ENCODE results near the gene MRPL24. TPM values are rescaled to one million over a fixed set of nuclear protein-coding genes. Genes with fewer than 3 reads are reported as not detected.
A peak's percentile ranks its signal among the peaks of the same experiment; 100 is the strongest.

The MRPL24 gene
- total and polyA plus RNA-seq, 12 donors = 70.3 to 250 (median 88.1) TPM

DNA sequence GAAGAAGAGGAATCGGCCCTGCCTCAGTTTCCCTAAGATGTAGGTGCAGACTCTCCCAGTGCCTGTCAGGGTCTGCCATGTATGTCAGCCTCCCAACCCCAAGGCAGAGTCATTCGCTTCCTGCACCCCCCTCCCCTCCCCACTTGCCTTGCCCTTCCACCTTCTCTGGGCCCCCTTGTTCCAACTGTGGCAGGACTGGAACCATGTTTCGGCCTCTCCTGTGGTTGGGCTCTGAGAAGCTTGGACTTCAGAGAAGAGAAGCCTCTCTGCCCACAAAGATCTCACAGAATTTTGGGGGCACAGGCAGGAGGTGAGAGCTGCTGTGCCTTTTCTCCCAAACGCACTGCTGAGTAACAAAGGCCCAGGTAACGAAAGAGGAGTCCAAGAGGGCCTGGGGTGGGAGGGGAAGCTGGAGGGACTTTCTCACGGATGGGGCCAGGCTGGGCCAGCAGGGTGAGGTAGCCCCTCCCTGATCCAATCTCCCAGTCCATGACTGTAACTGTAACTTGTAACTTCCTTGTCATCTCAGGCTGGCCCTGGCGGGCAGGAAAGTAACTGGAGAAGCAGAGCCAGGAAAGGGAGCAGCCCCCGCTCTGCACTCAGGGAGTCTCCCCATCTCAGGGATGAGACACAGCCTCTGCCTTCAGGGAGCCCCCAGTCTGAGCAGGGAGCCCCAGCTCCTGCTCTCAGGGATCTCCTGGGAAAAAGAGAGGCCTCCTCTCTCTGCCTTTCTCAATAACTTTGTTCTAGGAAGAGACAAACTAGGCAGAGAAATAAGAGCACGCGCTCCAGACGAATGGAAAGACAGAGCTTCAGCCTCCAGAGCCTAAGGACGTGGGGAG, 46.8 kb downstream of the MRPL24 start:
- H3K4me1 ChIP-seq = peaks cover 0 to 25% (median 16%) of the 10 kb centered on the region in 9 donors
- WGBS, 2 donors = 82 to 85% methylated on average over 12 of the region's 12 CpGs
- intact Hi-C loops (cut with DNase I) = loop anchor here in 8 of 10 donors (10.0 kb wide), 5 partner anchors 59 to 231 kb away; partner anchors contain the start of genes NTRK1 (in 3 of the 8), INSRR (in 1 of the 8) and LRRC71 (in 1 of the 8)
- no peak overlapping the region for H3K27ac ChIP-seq
- H3K27me3 ChIP-seq = peaks cover 0 to 53% (median 38%) of the 10 kb centered on the region in 7 donors
- DNase-seq (no peak), ATAC-seq (no peak)
- H3K36me3 ChIP-seq = no peaks in the 10 kb centered on the region
- no peak for TF ChIP-seq CTCF (IDR thresholded peaks at IDR 0.05)
- no peak overlapping the region for H3K4me3 ChIP-seq
- no peaks in the 10 kb centered on the region for H3K9me3 ChIP-seq

GRCh38 chr1:156692925-156693847, 47.7 kb downstream of the MRPL24 start:
- no peaks in the 10 kb centered on the region for H3K9me3 ChIP-seq
- no peak for TF ChIP-seq CTCF (IDR thresholded peaks at IDR 0.05)
- DNase-seq (no peak), ATAC-seq (peak in 1 of 8 donors; percentile 11)
- peaks cover 0 to 26% (median 17%) of the 10 kb centered on the region in 9 donors for H3K4me1 ChIP-seq
- peaks cover 0 to 62% (median 40%) of the 10 kb centered on the region in 7 donors for H3K27me3 ChIP-seq
- intact Hi-C loops (cut with DNase I) = loop anchor here in 8 of 10 donors (10.0 kb wide), 5 partner anchors 58 to 232 kb away; partner anchors contain the start of genes NTRK1 (in 3 of the 8), INSRR (in 1 of the 8) and LRRC71 (in 1 of the 8)
- no peak overlapping the region for H3K27ac ChIP-seq
- 56 to 57% methylated on average over 16 of the region's 16 CpGs for WGBS, 2 donors
- no peak overlapping the region for H3K4me3 ChIP-seq
- no peaks in the 10 kb centered on the region for H3K36me3 ChIP-seq

- H3K36me3 ChIP-seq = no peaks in the 10 kb centered on the region
- intact Hi-C loops (cut with DNase I) = loop anchor here in 8 of 10 donors (10.0 kb wide), 5 partner anchors 58 to 232 kb away; partner anchors contain the start of genes NTRK1 (in 3 of the 8), INSRR (in 1 of the 8) and LRRC71 (in 1 of the 8)
These were observed 48.4 kb downstream of the MRPL24 start for GRCh38 chr1:156692441-156692924.

More at GRCh38 chr1:156692441-156692924, 48.4 kb downstream of the MRPL24 start:
- H3K4me3 ChIP-seq = no peak overlapping the region
- WGBS, 2 donors = 22 to 33% methylated on average over 13 of the region's 13 CpGs
- peaks cover 0 to 68% (median 46%) of the 10 kb centered on the region in 7 donors for H3K27me3 ChIP-seq
- no peaks in the 10 kb centered on the region for H3K9me3 ChIP-seq
- TF ChIP-seq CTCF (IDR thresholded peaks at IDR 0.05) = no peak
- no peak for DNase-seq
- H3K27ac ChIP-seq = no peak overlapping the region
- peaks cover 0 to 26% (median 17%) of the 10 kb centered on the region in 9 donors for H3K4me1 ChIP-seq
- ATAC-seq = no peak

All from heart right ventricle (tissue), 16 donors.